HL-60 (cell line): Measurements from ENCODE around the gene VASP.

ENCODE experiments used
- CTCF ChIP-seq: IDR thresholded peaks from one replicate; pipeline ENCODE4 v1.5.1; 2011; ENCODE audit warnings: low read length, control low read depth, inconsistent platforms; ENCODE audit not compliant: insufficient read depth
- GABPA ChIP-seq: IDR thresholded peaks from 2 replicates; pipeline ENCODE4 v1.6.1; 2012; ENCODE audit warnings: low read depth
- POLR2AphosphoS5 ChIP-seq: IDR thresholded peaks from 2 replicates; pipeline ENCODE4 v1.6.1; 2012; ENCODE audit warnings: low read depth

- no peak for TF ChIP-seq POLR2AphosphoS5
- TF ChIP-seq CTCF: no peak
- TF ChIP-seq GABPA: no peak
These were observed 49.5 kb upstream of the VASP start for GRCh38 chr19:45457776-45458175.
